ENCODE results near the gene NDUFA11. TPM values are rescaled to one million over a fixed set of nuclear protein-coding genes. Genes with fewer than 3 reads are reported as not detected.

The NDUFA11 gene
- total and polyA plus RNA-seq, 8 donors, result 58.0 to 209 (median 90.2) TPM

DNA sequence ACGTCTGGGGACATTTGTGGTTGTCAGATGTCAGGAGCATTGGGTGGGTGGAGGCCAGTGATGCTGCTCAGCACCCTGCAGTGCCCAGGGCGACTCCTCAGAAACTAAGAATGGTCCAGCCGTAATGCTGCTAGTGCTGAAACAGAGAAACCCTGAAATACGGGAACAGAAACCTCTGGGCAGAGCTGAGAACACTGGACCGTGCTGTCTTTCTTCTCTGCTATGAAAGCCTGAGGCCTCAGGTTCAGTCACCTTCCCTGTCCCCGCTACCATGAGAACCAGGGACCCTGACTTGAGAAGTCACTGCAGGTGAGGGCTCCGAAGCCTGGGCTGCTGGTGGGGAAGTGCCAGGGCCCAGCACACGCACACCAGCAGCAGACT lies 23.8 kb upstream of the NDUFA11 start:
- Histone ChIP-seq H3K4me1 (no peaks in the 10 kb centered on the region), H3K27me3 (no peaks in the 10 kb centered on the region), H3K27ac (no peak overlapping the region), H3K4me3 (no peak overlapping the region), H3K36me3 (peaks cover 3 to 84% (median 22%) of the 10 kb centered on the region in 3 donors), H3K9me3 (no peaks in the 10 kb centered on the region)
- DNase-seq (no peak), FAIRE-seq (no peak), ATAC-seq (no peak)
- intact Hi-C loops (cut with DNase I), result no loop called here
- 90 to 95% methylated on average over 8 of the region's 8 CpGs for WGBS, 2 donors
- no peak for TF ChIP-seq CTCF (IDR thresholded peaks at IDR 0.05)

DNA sequence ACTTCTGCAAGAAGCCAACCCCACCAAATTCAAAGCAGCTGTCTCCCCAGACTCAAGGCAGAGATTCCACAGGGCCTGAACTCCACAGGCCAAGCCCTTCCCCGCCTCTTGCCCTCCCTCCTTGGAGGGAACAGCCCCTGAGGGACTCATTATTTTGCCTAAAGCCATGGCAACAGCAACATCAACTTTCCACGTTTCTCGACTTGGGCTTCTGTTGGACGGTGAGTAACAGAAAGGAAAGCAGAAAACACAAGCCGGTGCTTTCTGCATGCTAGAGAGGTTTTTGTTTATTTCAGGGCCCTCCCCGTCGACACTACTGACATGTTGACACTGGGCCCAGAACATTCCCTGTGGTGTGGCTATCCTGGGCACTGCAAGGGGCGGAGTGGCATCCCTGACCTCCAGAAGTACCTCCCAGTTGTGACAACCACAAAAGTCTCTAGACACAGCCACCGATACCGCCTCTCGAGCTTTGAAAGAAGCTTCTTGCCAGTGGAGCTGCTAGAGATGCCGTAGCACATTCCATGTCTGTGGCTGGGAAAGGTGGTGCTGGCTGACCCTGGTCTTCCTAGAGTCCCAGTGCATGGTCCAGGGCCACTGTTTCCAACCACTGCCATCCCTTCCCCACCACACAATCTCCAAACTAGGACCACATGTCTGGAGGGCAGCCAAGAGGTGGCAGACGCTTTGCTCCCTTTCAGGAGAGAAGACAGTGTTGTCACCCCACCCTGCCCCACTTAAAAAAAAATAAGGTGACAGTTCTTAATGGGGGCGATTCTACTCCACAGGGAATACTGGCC lies 23.3 kb upstream of the NDUFA11 start:
- peak in 1 of 6 donors; percentile 24 for DNase-seq
- no peak for TF ChIP-seq CTCF (IDR thresholded peaks at IDR 0.05)
- peak in 3 of 4 donors; percentile 25 to 56 (median 55) for ATAC-seq
- intact Hi-C loops (cut with DNase I), result no loop called here
- Histone ChIP-seq H3K4me1 (no peaks in the 10 kb centered on the region), H3K27me3 (no peaks in the 10 kb centered on the region), H3K9me3 (no peaks in the 10 kb centered on the region), H3K4me3 (no peak overlapping the region), H3K36me3 (peaks cover 3 to 82% (median 22%) of the 10 kb centered on the region in 3 donors), H3K27ac (no peak overlapping the region)
- FAIRE-seq, result no peak
- whole genome bisulfite sequencing, 2 donors, result 86 to 88% methylated on average over 14 of the region's 14 CpGs

DNA sequence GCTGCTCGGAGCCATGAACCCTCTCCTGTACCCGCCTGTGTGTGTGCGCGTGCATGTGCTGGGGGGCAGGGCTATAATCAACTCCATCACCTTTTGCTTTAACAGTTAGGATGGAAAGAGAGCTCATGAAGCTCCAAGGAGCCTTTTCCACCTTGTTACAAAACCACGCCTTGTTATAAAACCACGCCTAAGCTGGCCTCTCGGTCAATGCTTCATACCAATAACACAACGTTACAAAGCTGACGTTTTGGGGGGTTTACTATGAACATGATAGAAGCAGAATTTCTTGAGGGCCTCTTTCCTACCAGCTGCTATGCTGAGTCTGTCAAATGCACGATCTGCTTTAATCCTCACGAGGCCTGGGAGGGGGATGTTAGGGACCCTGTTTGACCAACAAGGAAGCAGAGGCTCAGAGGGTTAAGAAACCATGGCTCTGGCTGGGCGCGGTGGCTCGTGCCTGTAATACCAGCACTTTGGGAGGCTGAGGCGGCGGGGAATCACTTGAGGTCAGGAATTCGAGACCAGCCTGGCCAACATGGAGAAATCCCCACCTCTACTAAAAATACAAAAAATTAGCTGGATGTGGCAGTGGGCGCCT lies 22.3 kb upstream of the NDUFA11 start:
- no peak overlapping the region for H3K4me3 ChIP-seq
- WGBS, 2 donors, result 92 to 94% methylated on average over 18 of the region's 18 CpGs
- H3K9me3 ChIP-seq, result no peaks in the 10 kb centered on the region
- intact Hi-C loops (cut with DNase I), result no loop called here
- H3K27me3 ChIP-seq, result no peaks in the 10 kb centered on the region
- peak in 1 of 6 donors; percentile 32 for DNase-seq
- ATAC-seq, result no peak
- H3K36me3 ChIP-seq, result peaks cover 0 to 76% (median 28%) of the 10 kb centered on the region in 3 donors
- no peak for TF ChIP-seq CTCF (IDR thresholded peaks at IDR 0.05)
- no peak for FAIRE-seq
- no peak overlapping the region for H3K27ac ChIP-seq
- no peaks in the 10 kb centered on the region for H3K4me1 ChIP-seq

DNA sequence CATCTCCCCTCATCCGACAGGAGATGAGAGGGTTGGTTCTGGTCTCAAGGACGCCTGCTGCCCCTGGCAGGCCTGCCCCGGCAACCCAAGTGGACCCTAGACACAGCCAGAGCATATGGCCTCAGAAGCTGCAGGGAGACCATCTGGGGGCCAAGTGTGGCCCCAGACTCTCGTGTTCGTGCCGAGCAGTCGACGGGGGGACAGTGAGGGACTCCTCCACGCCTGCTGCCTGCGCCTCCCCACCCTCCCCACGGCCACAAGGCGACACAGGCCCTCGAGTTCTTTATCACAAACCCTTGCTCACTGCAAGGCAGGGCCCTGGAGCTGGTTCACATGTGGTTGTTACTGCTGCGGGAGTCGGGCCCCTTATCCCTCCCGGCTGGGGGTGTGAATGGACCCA lies 19.8 kb upstream of the NDUFA11 start:
- H3K4me3 ChIP-seq, result no peak overlapping the region
- DNase-seq, result no peak
- intact Hi-C loops (cut with DNase I), result no loop called here
- no peaks in the 10 kb centered on the region for H3K4me1 ChIP-seq
- no peaks in the 10 kb centered on the region for H3K9me3 ChIP-seq
- TF ChIP-seq CTCF (IDR thresholded peaks at IDR 0.05), result no peak
- peaks cover 0 to 76% (median 31%) of the 10 kb centered on the region in 3 donors for H3K36me3 ChIP-seq
- 93 to 94% methylated on average over 16 of the region's 16 CpGs for WGBS, 2 donors
- ATAC-seq, result no peak
- no peaks in the 10 kb centered on the region for H3K27me3 ChIP-seq
- no peak for FAIRE-seq
- H3K27ac ChIP-seq, result no peak overlapping the region

DNA sequence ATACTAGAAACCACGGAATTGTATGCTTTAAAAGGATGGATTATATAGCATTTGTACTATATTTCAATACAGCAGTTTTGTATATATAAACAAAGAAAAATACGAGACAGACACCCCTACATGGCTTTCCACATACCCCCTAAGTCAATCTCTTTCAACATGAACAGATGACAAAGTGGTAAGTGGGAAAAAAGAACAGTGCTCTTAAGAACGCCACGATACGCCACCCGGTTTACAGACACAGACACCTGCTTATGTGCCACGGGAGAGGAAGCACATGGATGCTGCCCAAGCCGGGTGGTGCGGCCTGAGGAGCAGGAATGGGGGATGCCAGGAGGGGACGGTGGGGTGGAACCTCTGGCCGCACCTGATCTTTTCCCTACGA lies 18.6 kb upstream of the NDUFA11 start:
- DNase-seq, result no peak
- ATAC-seq, result no peak
- WGBS, 2 donors, result 92 to 95% methylated on average over 12 of the region's 12 CpGs
- Histone ChIP-seq H3K27ac (no peak overlapping the region), H3K4me3 (no peak overlapping the region), H3K36me3 (peaks cover 0 to 76% (median 40%) of the 10 kb centered on the region in 3 donors), H3K9me3 (no peaks in the 10 kb centered on the region), H3K27me3 (no peaks in the 10 kb centered on the region), H3K4me1 (no peaks in the 10 kb centered on the region)
- intact Hi-C loops (cut with DNase I), result no loop called here
- no peak for FAIRE-seq
- no peak for TF ChIP-seq CTCF (IDR thresholded peaks at IDR 0.05)
